RCC 7860 (cell line): ENCODE measurements around the gene PRDM2.

ENCODE experiments used
- DNase-seq: peaks from one replicate; pipeline ENCODE4 v3.0.0-alpha.2; 2015; ENCODE audit warnings: low spot score
- FAIRE-seq: peaks from 2 replicates; lab custom pipeline; 2012; peaks lifted over from hg19 to GRCh38; lab: Jason Lieb, UNC

Gene PRDM2

DNA sequence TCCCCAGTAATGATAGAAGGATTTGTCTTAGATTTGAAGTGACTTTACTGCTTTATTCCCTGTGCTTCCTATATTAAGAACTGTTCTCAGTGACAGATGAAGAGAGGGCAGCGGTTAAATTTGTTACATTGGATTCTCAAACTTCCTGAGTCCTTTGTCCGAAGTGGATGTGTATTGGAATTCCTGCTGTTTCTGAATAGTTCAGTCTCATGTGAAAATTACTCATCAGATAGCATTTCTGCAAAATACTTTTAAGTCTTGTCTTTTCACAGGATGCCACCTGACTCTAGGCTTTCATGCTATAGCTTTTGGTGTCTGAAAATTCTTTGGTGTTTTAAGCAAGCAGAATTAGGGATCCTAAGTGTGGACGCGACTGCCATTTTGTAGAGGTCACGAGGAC lies 83.6 kb downstream of the PRDM2 start:
- no peak for FAIRE-seq
- DNase-seq: no peak

DNA sequence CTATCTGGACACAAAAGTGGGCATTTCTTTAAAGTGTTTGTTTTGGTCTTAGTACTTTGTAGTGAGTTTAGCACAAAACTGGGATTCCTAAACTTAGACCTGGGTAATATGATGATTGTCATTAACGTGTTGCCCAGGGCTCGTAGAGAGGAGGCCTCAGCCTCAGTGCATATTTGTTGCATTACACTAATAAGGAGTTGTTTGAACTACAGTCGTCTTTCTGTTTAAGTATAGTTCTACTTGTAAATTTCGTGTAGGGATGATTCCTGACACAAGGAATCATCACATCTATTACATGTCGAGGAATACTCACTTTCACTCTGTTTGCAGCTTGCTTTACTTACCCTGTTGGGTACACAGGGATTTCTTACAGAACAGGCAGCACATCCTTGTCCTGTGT lies 85.0 kb downstream of the PRDM2 start:
- no peak for FAIRE-seq
- DNase-seq: no peak

DNA sequence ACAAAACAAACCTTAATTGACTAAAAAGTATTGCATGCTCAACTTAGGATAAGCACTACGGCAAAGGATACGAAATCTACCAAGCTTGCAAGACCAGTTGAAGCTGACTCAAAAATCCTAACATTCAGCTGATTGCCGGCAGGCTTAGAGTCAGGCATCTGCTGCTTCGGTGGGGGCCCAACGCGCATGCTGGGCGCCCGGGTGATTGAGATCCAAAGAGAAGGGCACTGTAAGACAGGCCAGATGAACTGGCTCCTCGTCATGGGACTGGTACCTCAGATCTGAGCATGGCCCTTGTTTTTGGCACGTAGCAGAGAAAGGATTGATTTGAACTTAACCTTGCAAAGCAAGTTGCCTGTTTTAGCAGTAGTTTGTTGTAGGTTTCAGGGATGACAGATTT lies 86.6 kb downstream of the PRDM2 start:
- DNase-seq (no peak), FAIRE-seq (no peak)

DNA sequence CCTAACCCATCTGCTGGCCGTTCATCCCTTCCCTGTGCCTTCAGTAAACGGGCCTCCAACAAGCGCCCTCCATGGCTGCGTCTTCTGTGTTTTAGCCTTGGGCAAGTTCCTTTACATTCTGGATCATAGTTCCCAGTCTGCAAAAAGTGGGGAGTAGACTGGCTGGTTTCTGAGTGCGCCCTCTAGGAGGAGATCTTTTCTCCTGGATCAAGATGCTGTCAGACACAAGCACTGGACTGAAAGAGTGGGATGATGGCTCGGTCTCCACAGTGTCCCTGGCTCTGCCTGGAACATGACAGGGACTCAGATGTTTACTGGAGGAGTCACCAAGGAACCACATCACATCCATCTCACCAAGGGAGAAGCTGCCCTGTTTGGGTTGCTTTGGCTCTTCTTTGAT lies 88.8 kb downstream of the PRDM2 start:
- FAIRE-seq (no peak), DNase-seq (no peak)

DNA sequence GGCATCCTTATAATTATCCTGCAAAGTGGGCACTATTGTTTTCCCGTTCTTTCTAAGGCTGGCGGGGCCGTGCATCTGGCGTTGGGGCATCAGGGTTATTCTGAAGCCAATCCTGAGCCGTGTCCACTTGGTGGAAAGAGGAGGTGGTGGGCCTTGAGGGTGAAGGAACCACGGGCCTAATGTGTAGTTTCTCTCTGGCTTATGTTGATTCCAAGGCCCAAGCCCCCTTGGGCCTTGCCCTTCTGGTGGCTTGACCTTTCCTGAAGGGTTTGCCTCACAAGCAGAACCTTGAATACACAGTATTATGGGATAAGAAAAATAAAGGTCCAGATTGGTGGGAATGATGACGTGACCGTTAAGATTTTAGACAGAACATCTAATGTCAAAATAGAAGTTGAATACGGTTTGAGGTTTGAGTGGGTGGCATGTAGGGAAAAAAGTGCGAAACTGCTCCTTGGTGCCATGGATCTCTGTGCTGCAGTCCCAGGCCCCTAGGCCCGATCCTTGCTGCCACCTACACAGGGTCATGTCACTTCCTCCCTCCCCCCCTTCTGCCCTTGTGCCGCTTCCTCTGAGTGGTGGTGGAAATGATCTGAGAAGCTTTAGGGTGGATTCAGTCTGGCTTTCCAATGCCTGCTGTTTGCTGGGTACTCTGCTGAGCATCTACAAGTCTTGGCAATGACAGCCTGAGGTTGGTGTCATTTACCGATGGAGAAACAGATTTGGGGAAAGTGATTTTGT lies 90.5 kb downstream of the PRDM2 start:
- DNase-seq (no peak), FAIRE-seq (no peak)

DNA sequence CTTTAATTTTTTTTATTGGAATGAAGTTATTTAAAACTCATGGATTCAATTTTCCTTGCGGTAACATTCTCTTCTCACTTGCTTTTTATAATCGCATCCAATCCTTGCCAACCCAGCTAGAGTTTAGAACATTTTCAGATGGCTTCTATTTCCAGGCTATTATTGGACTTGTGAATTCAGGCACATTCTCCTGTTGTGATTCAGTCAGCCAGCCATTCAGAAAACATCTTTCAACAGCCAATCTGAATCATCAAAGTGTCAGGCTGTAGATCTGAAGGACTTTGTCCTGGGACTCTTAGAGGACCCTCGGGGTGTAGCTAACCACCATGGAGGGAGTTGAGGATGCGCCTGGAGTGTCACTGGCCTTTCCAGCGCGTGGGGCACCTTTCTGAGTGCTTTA lies 92.4 kb downstream of the PRDM2 start:
- DNase-seq (no peak), FAIRE-seq (no peak)

DNA sequence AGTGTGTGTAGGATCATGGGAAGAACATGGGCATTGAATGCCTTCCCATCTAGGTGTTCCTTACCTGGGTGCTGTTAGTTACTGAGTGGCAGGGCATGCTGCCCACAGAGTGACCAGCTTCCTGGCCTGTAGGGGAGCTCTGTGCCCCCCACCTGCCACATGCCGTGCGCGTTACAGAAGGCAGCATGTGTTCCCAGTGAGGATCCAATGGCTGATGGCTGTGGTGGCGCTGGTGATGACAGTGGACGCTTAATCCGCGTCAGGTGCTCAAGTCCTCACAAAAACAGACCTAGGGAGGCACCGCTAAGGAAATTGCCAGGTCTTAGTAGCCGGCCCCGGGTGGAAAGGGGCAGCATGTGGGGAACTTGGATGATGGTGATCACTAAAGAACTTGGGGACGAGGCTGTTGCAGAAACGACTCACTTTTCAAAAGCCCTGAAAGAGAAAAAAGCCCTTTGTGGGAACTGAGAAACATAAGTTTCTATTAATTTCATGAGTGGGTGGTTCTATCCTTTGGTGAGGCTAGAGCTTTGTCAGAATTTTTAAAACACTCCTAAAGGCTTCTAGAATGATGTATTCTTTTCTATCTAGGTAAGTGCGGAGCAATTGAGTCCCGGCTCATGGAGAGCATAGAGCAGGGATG lies 93.2 kb downstream of the PRDM2 start:
- no peak for FAIRE-seq
- no peak for DNase-seq

DNA sequence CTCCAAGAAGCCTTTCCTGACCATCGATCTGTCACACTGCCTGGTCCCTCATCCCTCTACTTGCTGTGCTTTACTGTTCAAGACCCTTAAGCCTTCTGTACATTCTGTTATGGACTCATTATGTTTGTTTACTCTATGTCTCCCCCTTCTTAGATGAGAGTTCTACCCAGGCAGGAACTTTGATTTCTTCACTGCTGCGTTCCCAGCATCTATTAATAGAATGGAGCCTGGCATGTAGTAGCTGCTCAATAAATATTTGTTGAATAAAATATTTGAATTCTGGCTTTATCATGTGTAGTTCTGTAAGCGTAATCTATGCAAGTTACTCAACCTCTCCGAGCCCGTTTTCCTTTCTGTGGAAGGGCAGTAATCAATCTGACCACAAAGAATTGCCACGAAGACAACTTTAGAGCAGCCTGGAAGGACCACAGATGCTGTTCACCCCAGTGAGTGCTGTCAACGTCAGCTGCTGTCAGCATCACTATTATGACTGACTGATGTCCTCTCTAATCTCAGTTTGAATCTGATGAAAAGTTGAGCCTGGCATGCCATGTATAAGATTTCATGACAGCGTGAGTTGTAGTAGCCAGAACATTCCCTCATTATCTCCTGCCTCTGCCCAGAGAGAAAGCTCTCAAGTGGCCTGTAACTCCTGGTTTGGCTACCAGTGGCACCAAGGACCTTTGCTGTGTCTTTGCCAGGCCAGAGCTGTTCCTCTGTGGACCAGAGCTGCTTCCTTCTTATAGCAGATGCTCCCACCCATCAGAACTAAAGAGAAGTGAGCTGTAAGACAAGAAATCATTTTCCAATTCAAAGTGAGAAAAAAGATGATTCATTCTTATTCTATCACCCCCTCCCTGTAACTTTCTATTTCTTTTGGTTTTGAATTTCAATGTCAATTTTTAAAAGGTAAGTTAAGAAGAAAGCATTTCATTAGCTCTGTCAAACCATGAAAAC lies 94.5 kb downstream of the PRDM2 start:
- no peak for DNase-seq
- no peak for FAIRE-seq

DNA sequence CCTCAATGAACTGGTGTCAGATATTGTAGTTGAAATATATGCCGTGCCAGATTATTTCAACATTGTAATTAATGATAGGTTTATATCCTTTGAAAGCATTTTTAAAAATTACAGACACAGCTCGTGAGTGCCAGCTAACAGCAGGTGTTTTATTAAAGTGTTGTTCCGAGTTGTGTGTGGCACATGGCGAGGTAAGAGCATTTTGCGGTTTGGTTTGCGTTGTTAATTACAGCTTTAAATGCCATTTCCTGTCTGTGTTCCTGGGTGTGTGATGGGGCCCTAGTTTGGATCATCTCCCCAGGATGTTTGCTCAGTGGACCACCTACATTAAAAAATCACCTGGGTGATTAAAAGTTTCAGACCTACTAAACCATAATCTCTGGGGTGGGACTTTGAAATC lies 97.4 kb downstream of the PRDM2 start:
- DNase-seq (no peak), FAIRE-seq (no peak)

DNA sequence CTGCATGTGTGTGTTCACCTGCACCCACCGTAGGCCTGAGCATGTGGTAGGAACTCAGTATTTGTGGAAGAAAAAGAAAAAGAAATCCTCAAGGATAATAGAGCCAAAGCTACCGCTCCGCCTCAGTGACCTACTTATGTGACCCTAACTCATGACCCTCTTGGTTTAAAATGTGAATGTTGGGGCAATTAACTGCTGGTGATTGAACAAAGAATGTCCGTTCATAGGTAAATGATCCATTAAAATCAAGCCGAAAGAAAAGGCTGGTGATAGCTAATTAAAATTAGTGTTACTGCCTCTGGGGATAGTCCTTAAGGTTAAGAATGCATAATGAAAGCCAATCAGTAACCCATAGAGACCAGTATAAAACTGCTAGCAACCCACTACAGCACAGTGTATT lies 98.1 kb downstream of the PRDM2 start:
- DNase-seq (no peak), FAIRE-seq (no peak)

DNA sequence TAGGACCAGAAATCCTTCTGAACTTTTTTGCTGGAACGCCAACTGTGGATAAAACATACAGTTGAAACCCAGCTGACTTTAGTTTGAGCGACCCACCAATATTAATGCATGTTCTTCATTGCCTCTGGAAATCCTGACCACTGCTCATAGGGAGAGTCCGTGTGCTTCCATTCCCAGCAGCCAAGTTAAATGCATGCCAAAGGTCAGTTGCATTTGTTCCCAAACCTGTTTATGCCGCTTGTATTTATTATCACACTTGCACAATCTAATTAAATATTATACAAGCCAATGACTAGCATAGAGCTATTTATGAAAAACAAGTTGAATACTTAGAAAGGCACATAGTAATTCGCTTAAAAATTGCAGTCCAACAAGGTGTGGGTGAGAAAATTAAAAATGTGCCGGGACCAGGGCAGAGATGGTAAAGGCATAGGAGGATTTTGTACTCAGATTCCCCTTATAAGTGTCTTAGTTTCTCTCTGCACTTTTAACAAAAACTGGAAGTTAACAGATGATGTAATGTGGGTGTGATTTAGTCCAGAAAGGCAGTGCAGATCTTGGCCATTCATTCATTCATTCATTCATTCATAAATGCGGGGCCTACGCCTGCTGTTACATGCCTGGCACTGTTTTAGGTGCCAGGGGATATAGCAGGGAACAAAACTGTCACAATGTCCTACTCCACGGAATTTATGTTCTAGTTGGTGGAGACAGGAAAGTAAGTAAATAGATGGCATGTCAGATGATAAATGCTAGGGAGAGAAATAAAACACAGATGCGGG lies 99.7 kb downstream of the PRDM2 start:
- FAIRE-seq (no peak), DNase-seq (no peak)

DNA sequence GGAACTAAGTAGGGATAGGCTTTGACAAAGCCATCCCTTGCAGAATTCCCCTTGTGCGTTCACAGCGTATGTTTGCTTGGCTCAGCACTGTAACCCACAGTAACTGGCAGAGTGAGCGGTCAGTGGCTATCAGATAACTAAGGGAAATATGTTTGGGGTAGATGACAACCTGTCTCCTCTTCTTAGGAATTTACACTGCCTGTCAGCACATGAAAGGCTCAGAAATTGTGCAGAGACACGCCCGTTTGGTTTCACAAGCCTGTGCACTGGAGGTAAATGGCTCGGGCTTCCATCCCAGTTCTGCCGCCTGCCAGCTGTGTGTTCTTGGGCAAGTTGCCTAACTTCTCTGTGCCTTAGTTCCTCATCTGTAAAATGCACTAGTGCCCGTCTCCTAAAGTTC lies 101.2 kb downstream of the PRDM2 start:
- FAIRE-seq: no peak

DNA sequence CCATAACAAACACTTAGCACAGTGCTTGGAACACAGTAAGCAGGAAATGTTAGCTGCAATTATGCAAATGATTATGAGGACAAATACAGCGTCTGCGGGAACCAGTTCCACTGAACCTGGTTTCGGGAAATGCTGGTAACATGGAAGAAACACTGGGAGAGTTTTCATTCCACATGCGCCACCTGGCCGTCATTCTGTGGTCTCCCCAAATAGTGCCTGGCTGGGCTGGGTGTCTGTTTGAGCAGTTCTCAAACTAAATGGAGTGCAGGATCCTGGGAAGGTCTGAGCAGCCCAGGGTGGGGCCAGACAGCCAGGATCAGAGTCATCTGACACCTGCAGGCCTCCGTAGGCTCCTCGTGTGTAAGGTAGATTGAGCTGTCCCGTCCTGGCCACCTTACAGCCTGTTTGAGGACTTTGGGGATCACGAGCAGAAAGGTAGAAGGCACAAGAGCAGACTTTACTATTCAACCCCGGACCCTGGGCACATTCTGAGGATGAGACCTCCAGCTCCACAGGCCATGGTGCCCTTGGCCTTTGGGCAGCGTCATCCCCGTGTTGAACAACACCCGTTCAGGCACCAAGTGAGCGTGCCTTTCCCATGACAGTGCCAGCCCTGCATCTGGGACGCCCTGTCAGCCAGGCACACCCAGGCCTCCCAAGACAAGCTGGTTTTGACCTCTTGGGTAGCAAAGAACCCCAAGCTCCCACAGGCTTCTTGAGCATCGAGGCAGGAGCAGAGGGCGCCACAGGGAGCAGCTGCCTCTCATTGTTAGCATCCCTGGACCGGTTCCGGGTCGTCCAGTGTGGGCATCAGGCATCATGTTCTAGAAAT lies 101.9 kb downstream of the PRDM2 start:
- no peak for FAIRE-seq

More for the DNA sequence above, 101.2 kb downstream of the PRDM2 start:
- no peak for DNase-seq

DNA sequence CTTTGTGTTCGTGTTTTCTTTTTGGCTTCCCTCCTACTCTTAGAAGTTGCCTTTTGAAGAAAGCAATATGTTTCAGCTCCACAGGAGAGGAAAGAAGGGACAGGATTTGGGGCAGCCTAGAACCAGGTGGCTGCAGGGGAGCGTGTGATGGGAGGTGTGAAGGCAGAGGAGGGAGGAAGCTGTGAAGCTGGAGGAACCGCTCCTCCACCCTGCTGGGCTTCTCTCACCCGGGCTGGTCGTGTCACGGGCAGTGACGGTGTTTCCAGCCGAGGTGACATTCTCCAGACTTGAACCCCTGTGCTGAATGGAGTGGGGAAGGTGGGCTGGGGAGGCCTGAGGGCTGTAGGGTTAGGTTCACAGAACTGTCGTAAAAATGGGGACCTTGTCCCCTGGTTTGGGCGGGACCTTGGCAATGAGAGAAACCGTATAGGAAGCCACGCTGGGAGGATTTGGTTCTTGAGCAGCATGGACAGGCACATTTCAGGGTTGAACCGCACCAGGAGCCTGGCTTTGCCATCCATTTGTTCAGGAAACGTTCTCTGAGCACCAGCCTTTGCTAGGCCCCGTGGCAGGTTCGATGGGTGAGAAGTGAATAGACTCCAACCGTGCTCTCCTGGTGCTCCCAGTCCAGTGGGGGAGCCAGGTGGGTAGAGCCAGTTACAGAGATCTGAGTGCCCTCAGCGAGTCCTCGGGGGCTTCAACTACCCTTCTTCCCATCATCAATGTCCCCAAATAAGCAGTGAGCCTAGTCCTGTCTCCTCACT lies 103.0 kb downstream of the PRDM2 start:
- no peak for DNase-seq
- FAIRE-seq: no peak

More for the DNA sequence above, 101.9 kb downstream of the PRDM2 start:
- no peak for DNase-seq

DNA sequence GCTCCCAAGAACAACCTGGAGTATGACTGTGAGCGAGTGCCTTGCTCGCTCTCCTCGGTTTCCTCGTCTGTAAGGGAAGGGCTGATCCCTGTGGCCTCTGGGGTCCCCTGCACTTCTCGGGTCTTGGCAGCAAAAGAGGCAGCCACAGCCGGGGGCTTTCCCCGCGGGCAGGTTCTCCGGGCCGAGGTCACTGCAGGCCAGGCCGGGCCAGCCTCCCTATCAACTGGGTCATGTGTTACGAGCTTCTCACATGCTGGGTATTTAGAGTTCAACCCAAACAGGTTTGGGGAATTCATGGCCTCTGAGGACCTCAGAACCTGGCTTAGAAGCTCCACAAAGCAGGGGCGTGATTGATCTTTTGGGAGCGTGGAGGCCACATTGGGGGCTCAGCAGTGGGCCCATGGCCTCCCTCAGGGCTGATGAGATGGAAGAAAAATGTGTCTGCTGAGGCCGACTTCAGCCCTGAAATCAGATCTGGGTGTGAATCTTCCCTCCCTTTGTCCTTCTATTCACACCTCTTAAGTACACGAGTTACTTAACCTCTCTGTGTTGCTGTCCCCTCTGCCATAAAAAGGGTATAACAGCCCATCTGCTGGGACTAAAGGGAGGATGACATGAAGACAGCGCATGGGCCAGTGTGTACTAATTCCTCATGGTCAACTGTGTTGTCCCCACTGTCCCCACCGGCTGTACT lies 103.7 kb downstream of the PRDM2 start:
- DNase-seq: no peak
- no peak for FAIRE-seq

DNA sequence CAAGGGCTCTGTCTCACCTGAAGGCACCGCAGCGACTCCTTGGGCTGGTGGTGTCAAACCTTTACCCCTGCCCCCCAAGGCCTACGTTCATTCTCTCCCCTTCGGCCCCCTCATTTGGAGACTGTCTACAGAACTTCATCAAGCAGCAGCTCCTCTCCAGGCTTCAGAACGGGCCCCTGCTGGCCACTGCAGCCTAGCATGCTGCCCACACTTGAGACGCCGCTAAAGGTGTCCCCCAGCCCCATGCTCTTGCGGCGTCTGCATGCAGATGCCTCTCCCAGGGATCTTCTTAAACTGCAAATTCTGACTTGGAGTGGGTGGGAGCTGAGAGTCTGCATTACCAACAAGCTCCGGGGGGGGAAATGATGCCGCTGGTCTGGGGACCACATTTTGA lies 104.2 kb downstream of the PRDM2 start:
- FAIRE-seq: no peak
- no peak for DNase-seq

DNA sequence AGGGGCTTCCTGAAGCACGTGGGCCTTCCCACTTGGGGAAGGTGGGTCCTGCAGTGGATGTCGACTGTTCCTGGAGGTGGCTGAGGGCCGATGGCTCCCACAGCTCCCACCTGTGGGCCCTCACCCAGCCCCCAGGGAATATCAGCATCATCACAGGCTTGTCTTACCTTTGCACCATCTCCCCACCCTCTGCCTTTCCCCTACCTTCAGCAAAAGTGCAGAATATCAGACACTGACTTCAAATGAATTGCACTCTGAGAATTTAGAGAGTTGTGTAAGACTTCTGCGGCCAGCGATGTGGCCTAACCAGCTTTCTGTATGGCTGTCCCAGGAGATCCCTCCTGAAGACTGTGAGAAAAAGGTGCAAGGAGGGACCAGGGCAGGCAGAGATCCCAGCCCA lies 105.4 kb downstream of the PRDM2 start:
- DNase-seq: no peak
- FAIRE-seq: no peak

DNA sequence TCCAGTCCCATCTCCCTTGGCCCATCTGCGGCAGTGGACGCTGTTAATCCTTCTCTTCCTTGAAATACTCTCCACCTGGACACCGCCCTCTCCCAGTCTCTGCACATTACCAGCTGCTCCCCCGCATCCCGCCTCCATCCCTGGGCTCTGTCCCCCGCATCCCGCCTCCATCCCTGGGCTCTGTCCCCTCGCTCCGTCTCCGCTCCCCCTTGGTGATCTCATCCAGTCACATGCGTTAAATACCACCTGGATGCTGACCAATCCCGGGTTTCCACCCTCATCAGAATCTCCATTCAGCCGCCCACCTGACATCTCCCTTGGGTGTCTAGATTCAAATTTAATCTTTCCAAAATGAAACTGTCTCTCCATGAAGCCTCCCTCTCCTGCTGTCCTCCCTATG lies 106.1 kb downstream of the PRDM2 start:
- DNase-seq: no peak
- no peak for FAIRE-seq

DNA sequence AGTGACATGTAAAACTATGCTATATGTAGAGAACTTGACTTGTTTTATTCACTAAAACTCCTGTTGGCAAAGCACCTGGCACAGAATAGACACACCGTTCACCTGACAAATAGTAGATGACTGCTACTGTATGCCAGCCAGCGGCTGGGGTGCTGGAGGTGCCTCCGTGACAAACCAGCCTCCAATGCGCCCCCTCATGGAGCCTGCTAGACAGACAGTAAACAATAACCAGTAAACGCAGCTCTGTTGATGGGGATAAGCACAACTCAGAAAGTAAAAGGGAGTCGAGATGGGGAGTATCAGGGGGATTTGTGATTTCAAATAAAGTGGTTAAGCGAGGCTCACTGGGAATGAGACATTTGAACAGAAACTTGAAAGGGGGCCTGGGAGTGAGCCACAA lies 107.2 kb downstream of the PRDM2 start:
- DNase-seq: no peak
- FAIRE-seq: no peak
